Stimulated activated CD8-positive, alpha-beta memory T cell treated with anti-CD3 and anti-CD28 coated beads, Interleukin-12 subunit alpha, Interleukin-12 subunit beta, amount 100 ng/mL, for 24 hours (primary cell): ENCODE results near the gene CSF1.
"Not testable (repeated sequence)": the region's sequence is repeated elsewhere in the genome, so short reads cannot be mapped to it uniquely, and the experiment has no call there.

ENCODE experiments used
- DNase-seq: peaks from one replicate; pipeline ENCODE4 v3.0.0-alpha.2; 2020; ENCODE audit errors: extremely low read depth

CSF1 gene

GRCh38 chr1:109919303-109919702 is 8.7 kb downstream of the CSF1 start:
- DNase-seq, result no peak

GRCh38 chr1:109920391-109920790 is 9.7 kb downstream of the CSF1 start:
- DNase-seq, result not testable (repeated sequence)

GRCh38 chr1:109922326-109922725 is 11.7 kb downstream of the CSF1 start:
- DNase-seq, result no peak

- DNase-seq, result no peak
Observed at GRCh38 chr1:109923131-109923945, 12.7 kb downstream of the CSF1 start.

- no peak for DNase-seq
Observed at GRCh38 chr1:109923946-109924275, 13.3 kb downstream of the CSF1 start.

- DNase-seq, result no peak
Observed at GRCh38 chr1:109924316-109924715, 13.7 kb downstream of the CSF1 start.

GRCh38 chr1:109925159-109925990 is 14.7 kb downstream of the CSF1 start:
- DNase-seq, result no peak

GRCh38 chr1:109926662-109927300 is 16.1 kb downstream of the CSF1 start:
- no peak for DNase-seq

GRCh38 chr1:109927356-109927755 is 16.7 kb downstream of the CSF1 start:
- DNase-seq, result no peak

GRCh38 chr1:109927911-109928321 is 17.3 kb downstream of the CSF1 start:
- no peak for DNase-seq

- no peak for DNase-seq
Observed at GRCh38 chr1:109928591-109929111, 18.0 kb downstream of the CSF1 start.

GRCh38 chr1:109929170-109929569 is 18.5 kb downstream of the CSF1 start:
- DNase-seq, result no peak

- no peak for DNase-seq
Observed at GRCh38 chr1:109929588-109930251, 19.1 kb downstream of the CSF1 start.

- no peak for DNase-seq
Observed at GRCh38 chr1:109930252-109930993, 19.8 kb downstream of the CSF1 start.

GRCh38 chr1:109931189-109931731 is 20.6 kb downstream of the CSF1 start:
- no peak for DNase-seq

- DNase-seq, result no peak
Observed at GRCh38 chr1:109931911-109932636, 21.4 kb downstream of the CSF1 start.

- DNase-seq, result no peak
Observed at GRCh38 chr1:109932679-109933078, 22.0 kb downstream of the CSF1 start.

- no peak for DNase-seq
Observed at GRCh38 chr1:109933856-109934711, 23.4 kb downstream of the CSF1 start.

- DNase-seq, result no peak
Observed at GRCh38 chr1:109935451-109935900, 24.8 kb downstream of the CSF1 start.
